ENCODE data around the gene TRIP11.
A peak's percentile ranks its signal among the peaks of the same experiment; 100 is the strongest.

The TRIP11 gene

GRCh38 chr14:92014040-92014439 is 25.8 kb downstream of the TRIP11 start:
- DNase-seq: no peak
- in situ Hi-C loops (cut with MboI; ENCODE audit: low pct_unique_long_range_greater_than_20kb, low sequenced_read_pairs): no loop called here

- in situ Hi-C loops (cut with MboI; ENCODE audit: low pct_unique_long_range_greater_than_20kb, low sequenced_read_pairs): no loop called here
- no peak for DNase-seq
Observed at GRCh38 chr14:92012121-92012748, 27.6 kb downstream of the TRIP11 start.

DNA sequence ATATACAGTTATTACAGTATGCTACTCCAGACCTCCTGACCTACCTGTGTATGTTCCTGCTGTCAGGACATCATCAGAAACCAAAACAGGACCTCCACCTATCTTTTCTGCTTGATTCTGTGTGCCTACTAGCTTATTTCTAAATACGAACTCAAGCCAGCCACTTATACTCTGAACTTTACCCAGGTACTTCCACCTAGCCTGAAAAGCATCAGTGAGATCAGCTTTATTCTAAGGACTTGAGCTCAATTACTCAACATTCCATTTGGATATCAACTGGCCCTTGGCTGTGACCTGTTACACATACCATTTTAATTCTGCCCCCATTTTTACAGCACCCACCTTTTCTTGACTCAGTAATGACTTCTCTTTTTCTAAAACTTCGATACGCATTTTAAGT is 29.2 kb downstream of the TRIP11 start:
- in situ Hi-C loops (cut with MboI; ENCODE audit: low pct_unique_long_range_greater_than_20kb, low sequenced_read_pairs): no loop called here
- DNase-seq: no peak

- DNase-seq: no peak
- in situ Hi-C loops (cut with MboI; ENCODE audit: low pct_unique_long_range_greater_than_20kb, low sequenced_read_pairs): no loop called here
Observed at GRCh38 chr14:92009604-92010003, 30.3 kb downstream of the TRIP11 start.

DNA sequence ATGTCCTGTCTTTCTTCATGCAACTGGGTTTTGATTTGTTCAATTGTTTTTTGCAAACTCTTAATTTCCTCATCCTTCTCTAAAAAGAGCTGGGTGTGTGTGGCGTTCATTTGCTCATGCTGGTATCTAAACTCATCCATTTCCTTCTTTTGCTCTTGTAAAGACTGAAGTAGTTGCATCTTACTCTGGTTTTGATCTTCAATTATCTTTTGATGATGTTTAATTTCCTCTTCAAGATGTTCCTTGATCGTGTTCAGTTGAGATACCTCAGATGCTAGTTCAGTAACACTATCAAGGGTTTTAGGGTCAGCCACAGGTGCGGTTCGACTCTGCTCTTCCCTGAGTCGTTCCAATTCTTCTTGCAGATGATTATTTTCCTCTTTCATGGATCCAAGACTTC is 34.8 kb downstream of the TRIP11 start:
- DNase-seq: no peak
- in situ Hi-C loops (cut with MboI; ENCODE audit: low pct_unique_long_range_greater_than_20kb, low sequenced_read_pairs): no loop called here

GRCh38 chr14:92004062-92004461 is 35.8 kb downstream of the TRIP11 start:
- no peak for DNase-seq
- in situ Hi-C loops (cut with MboI; ENCODE audit: low pct_unique_long_range_greater_than_20kb, low sequenced_read_pairs): no loop called here

DNA sequence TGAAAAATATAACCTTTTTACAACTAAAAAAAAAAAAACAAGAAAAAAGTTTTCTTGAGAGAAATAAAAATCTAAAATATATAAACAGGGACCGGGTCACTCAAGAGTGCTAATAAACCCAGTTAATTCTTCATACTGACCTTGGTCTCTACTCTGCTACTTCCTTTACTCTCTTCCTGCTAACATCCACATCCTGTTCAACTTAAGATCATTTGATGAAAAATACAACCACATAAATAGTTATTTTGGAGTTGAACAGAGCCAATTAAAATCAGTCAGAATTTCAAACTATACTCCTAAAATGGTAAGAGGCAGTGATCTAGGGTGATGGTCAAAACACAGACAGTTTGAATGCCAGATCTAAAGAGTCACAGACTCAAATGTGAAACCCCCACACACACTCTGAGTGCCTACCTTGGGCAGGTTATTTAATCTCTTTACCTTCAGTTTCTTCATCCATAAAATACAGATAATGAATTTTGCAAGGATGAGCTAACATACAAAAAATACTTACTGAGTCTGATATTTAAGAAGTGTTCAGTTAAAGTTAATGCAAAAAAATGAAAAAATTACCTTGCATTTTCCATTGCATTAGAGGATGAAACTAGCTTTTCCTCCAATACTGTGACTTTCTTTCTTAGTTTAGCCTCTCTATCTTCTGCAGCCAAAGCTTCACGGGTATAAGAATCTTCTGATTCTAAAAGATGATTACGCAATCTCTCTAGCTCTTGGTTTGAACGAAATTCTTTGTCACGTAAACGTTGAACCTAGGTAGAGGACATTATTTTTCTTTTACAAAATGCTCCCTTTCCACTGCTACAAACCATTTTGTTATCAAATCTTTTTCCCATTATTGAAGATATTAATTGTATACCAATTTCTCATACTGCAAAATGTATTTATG is 40.9 kb downstream of the TRIP11 start:
- in situ Hi-C loops (cut with MboI; ENCODE audit: low pct_unique_long_range_greater_than_20kb, low sequenced_read_pairs): no loop called here
- no peak for DNase-seq

- DNase-seq: peak; percentile 45
- in situ Hi-C loops (cut with MboI; ENCODE audit: low pct_unique_long_range_greater_than_20kb, low sequenced_read_pairs): no loop called here
Observed at GRCh38 chr14:91997492-91997891, 42.4 kb downstream of the TRIP11 start.

- in situ Hi-C loops (cut with MboI; ENCODE audit: low pct_unique_long_range_greater_than_20kb, low sequenced_read_pairs): no loop called here
- DNase-seq: peak; percentile 39
Observed at GRCh38 chr14:91996948-91997371, 42.9 kb downstream of the TRIP11 start.

DNA sequence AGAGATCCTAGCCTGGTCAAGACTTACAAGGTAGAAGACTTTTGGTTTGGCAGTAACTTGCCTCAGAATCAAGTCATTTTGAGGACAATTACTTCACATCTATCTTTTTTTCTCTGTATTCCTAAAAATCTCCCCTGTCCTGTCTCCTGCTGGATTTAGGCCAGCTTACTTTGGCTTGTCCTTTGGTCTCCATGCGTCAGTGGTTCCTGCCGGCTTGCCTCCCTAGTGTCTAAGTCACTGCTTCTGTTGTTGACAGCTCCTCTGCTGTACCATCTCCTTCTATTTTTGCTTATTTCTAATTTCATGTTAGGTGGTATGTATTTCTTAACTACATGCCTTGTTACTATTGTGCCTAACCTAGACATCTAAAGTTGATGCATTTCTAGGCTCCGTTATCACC is 52.7 kb downstream of the TRIP11 start:
- in situ Hi-C loops (cut with MboI; ENCODE audit: low pct_unique_long_range_greater_than_20kb, low sequenced_read_pairs): no loop called here
- DNase-seq: no peak

DNA sequence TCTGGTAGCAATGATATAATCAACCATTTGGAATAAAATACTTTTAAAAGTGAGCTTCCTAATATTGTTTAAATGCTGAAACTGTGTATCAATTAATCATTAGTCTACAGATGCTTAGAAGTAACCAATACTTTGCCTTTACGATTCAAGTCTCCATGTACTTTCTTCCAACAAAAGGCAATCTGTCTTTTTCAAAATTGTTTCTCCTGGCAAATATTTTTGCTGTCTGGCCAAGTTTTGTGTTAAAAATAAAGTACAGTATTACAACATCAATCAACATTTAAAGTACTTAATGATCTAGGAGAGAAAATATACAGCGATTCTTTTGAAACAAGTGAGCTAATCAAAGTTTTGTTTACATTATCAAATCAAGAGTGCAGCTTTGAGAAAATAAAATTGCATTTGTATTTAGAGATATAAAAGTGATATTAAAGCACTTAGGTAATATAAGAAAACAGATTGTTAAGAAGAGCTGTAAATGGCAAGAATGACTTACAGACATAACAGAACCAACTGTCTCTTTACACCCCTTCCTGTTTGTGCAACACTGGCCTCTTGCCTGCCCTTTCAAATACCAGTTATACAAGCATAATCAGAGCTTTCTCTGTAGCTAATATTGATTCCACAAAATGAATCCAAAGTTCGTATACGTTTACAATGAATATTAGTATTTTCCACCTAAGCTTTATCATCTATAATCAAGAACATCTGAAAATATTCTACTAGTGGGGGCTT is 54.2 kb downstream of the TRIP11 start:
- in situ Hi-C loops (cut with MboI; ENCODE audit: low pct_unique_long_range_greater_than_20kb, low sequenced_read_pairs): no loop called here
- no peak for DNase-seq

- in situ Hi-C loops (cut with MboI; ENCODE audit: low pct_unique_long_range_greater_than_20kb, low sequenced_read_pairs): no loop called here
- DNase-seq: no peak
Observed at GRCh38 chr14:91985008-91985407, 54.9 kb downstream of the TRIP11 start.

DNA sequence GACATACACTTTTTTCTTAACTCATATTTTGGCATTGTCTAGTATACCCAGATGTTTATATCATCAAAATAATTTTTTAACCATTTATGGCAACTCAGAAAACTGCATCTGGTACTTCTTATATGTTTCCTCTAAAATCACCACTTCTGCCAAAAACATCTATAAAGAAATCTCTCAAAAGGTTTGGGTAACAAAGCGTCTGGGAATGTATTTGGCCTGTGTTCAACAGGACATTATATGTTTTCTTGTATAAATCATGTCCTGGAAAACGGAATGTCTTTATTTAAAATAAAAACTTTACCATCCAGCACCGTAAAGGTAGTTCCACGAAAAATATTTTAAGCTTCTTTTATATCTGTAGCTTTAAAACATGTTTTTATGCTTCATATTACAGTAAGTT is 56.3 kb downstream of the TRIP11 start:
- in situ Hi-C loops (cut with MboI; ENCODE audit: low pct_unique_long_range_greater_than_20kb, low sequenced_read_pairs): no loop called here
- DNase-seq: no peak

DNA sequence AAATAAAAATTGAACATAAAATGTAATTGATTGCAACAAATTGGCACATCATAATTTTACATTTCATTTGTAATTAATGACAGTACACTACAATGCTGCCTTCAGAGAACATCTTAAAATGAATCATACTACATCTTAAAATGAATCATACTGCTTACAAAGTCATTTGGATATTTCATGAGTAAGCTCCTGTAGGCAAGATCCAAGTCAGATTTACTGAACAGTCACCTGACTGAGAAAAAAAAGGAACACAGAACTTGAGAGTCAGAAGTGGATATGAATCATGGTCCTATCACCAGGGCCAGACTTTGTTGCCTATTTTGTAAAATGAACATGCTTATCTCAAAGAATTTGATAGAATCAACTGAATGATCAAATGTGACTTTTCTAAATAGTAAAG is 59.7 kb downstream of the TRIP11 start:
- in situ Hi-C loops (cut with MboI; ENCODE audit: low pct_unique_long_range_greater_than_20kb, low sequenced_read_pairs): no loop called here
- DNase-seq: no peak

DNA sequence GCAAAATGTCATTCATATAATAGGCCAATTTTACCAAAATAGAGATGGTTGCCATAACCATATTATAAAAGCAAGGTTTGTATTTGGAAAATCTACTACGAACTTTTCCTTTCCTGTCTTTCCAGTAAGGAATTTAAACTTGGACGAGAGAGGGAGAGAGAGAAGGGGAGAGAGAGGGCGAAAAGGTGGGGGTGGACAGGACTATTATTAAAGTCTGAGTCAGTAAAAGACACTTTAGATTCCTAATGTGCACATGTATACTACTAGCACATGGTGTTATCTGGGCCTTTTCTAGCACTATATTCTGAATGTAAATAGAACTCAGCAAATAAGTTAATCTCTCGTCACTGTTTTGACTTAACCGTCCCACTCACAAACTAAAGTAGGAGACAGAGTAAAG is 62.0 kb downstream of the TRIP11 start:
- DNase-seq: no peak
- in situ Hi-C loops (cut with MboI; ENCODE audit: low pct_unique_long_range_greater_than_20kb, low sequenced_read_pairs): no loop called here

DNA sequence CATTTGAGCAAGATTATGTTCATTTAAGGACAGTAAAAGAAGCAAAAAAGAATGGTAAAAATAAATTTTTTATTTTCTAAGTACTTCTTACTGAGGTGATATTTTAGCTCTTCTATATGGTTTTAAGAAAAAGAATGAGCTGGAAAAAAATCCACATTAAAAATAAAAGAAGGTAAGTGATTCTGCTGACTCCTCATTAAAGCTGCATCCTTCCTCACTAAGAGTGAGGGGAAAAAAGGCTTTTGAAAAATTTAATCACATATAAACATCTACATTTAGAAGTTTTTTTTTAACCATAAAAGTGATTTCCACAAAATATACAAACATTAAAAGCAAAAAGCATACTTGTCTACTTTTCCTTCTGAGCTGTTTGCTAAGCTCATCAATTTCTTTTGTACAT is 64.1 kb downstream of the TRIP11 start:
- in situ Hi-C loops (cut with MboI; ENCODE audit: low pct_unique_long_range_greater_than_20kb, low sequenced_read_pairs): no loop called here
- no peak for DNase-seq

GRCh38 chr14:91971188-91971778 is 68.6 kb downstream of the TRIP11 start:
- in situ Hi-C loops (cut with MboI; ENCODE audit: low pct_unique_long_range_greater_than_20kb, low sequenced_read_pairs): no loop called here
- no peak for DNase-seq

- in situ Hi-C loops (cut with MboI; ENCODE audit: low pct_unique_long_range_greater_than_20kb, low sequenced_read_pairs): no loop called here
- DNase-seq: no peak
Observed at GRCh38 chr14:91968280-91968679, 71.6 kb downstream of the TRIP11 start.

- in situ Hi-C loops (cut with MboI; ENCODE audit: low pct_unique_long_range_greater_than_20kb, low sequenced_read_pairs): no loop called here
Observed at GRCh38 chr14:91964724-91965123, 75.1 kb downstream of the TRIP11 start.

GRCh38 chr14:91964011-91964410 is 75.8 kb downstream of the TRIP11 start:
- DNase-seq: no peak
- in situ Hi-C loops (cut with MboI; ENCODE audit: low pct_unique_long_range_greater_than_20kb, low sequenced_read_pairs): no loop called here

More at GRCh38 chr14:91964724-91965123, 75.1 kb downstream of the TRIP11 start:
- DNase-seq: no peak

All from KBM-7 (cell line).